Panc1 (cell line): ENCODE measurements around the gene HIF1A. TPM values are rescaled to one million over a fixed set of nuclear protein-coding genes. Genes with fewer than 3 reads are reported as not detected.

Source experiments
- ATAC-seq: fragments of 200-7000 bp; cut with Tn5 transposase; 2 replicates; pipeline ENCODE4 v1.9.1; 2020; ENCODE audit warnings: mild to moderate bottlenecking, moderate library complexity
- BruUV-seq: library from RNA; stranded (reverse); fragments of 400-500 nt; replicated peaks from 2 replicates; lab custom pipeline; 2021; lab: Mats Ljungman, UMichigan
- CTCF ChIA-PET: fragments of 300-600 bp; sonication (Branson Sonifier 250); formaldehyde crosslinking; loops from one replicate; lab custom pipeline; 2022; ENCODE audit warnings: antibody characterized with exemption; lab: Charles Lee
- POLR2A ChIA-PET: fragments of 300-600 bp; sonication (Branson Sonifier 250); formaldehyde crosslinking; loops from one replicate; lab custom pipeline; 2022; ENCODE audit warnings: antibody characterized with exemption; lab: Charles Lee
- DNase-seq: peaks from one replicate; pipeline ENCODE4 v3.0.0-alpha.2; 2010; ENCODE audit warnings: low read depth, low spot score
- H3K27ac ChIP-seq: 2 replicates; pipeline ENCODE4 v1.5.1; 2011; ENCODE audit warnings: mild to moderate bottlenecking, low read length, inconsistent platforms
- H3K27me3 ChIP-seq: fragments of 200-500 bp; sonication (Bioruptor generic); 2 replicates; pipeline ENCODE4 v1.6.0; 2014; ENCODE audit warnings: low read length, inconsistent platforms; ENCODE audit not compliant: control insufficient read depth, insufficient read depth
- H3K36me3 ChIP-seq: fragments of 200-500 bp; sonication (Bioruptor generic); 2 replicates; pipeline ENCODE4 v1.5.1; 2014; ENCODE audit warnings: inconsistent platforms, mild to moderate bottlenecking, low read length, moderate library complexity; ENCODE audit not compliant: control insufficient read depth, insufficient read depth
- H3K4me1 ChIP-seq: 2 replicates; pipeline ENCODE4 v1.5.1; 2011; ENCODE audit warnings: inconsistent platforms, mild to moderate bottlenecking, low read length, moderate library complexity; ENCODE audit not compliant: control insufficient read depth, insufficient read depth
- H3K4me3 ChIP-seq, 2 experiments: 2 replicates each; pipeline ENCODE4 v1.5.1; 2011 to 2012; ENCODE audit warnings: low read depth in 2 of 2, low read length in 2 of 2, mild to moderate bottlenecking in 2 of 2, inconsistent platforms in 1 of 2, moderate library complexity in 1 of 2
- H3K9me3 ChIP-seq: fragments of 200-500 bp; sonication (Bioruptor generic); 2 replicates; pipeline ENCODE4 v1.5.1; 2014; ENCODE audit warnings: low read depth, mild to moderate bottlenecking, inconsistent platforms, low read length, moderate library complexity; ENCODE audit not compliant: control insufficient read depth, insufficient read depth
- POLR2AphosphoS5 ChIP-seq: IDR thresholded peaks from 2 replicates; pipeline ENCODE4 v1.6.1; 2012; ENCODE audit warnings: mild to moderate bottlenecking, low read depth, low read length, moderate library complexity
- REST ChIP-seq, 2 experiments: IDR thresholded peaks; 2 replicates each; pipeline ENCODE4 v1.6.1; 2011 to 2012; ENCODE audit warnings: low read depth in 2 of 2, control low read depth in 1 of 2, low read length in 1 of 2, mild to moderate bottlenecking in 1 of 2, moderate library complexity in 1 of 2; ENCODE audit not compliant: insufficient read depth in 1 of 2
- SIN3A ChIP-seq: IDR thresholded peaks from 2 replicates; pipeline ENCODE4 v1.6.1; 2012; ENCODE audit warnings: low read depth, mild to moderate bottlenecking, low read length, moderate library complexity, borderline replicate concordance; ENCODE audit not compliant: insufficient read depth
- TCF7L2 ChIP-seq: IDR thresholded peaks from 2 replicates; pipeline ENCODE4 v1.6.1; 2011; ENCODE audit warnings: mild to moderate bottlenecking, low read depth, low read length, inconsistent platforms
- in situ Hi-C: cut with HindIII; loops from 2 replicates; pipeline ENCODE4 v1.10.0; 2016; ENCODE audit warnings: low sequenced_read_pairs, low pct_unique_long_range_greater_than_20kb
- intact Hi-C: fragments of 100-400 bp; cut with micrococcal nuclease; formaldehyde crosslinking; loops from one replicate; pipeline ENCODE4 v1.10.0; 2022; ENCODE audit not compliant: unreplicated experiment
- total RNA-seq: library from RNA; stranded (reverse); gene quantifications from one replicate; pipeline ENCODE4 v1.2.1, GENCODE V29; 2021; ENCODE audit not compliant: unreplicated experiment
- TF ChIP-seq, protein P1 (sequence below): fragments of 450-650 bp; IDR thresholded peaks from 2 replicates; pipeline ENCODE4 v1.5.1; 2017; ENCODE audit warnings: mild to moderate bottlenecking

Gene HIF1A
- total RNA-seq, 1 experiment from 2014 or later = 83.4 TPM

GRCh38 chr14:61716956-61717355 is 21.6 kb downstream of the HIF1A start:
- no peak overlapping the region for H3K27ac ChIP-seq
- no peak for DNase-seq
- no TSS peak for BruUV-seq
- no peaks in the 10 kb centered on the region for H3K36me3 ChIP-seq
- no peaks in the 10 kb centered on the region for H3K9me3 ChIP-seq
- H3K4me3 ChIP-seq = no peak overlapping the region
- H3K27me3 ChIP-seq = no peaks in the 10 kb centered on the region
- in situ Hi-C loops (no loop called here), intact Hi-C loops (loop anchor here (10.0 kb wide), 1 partner anchor 242 kb away; no protein-coding TSS in a partner anchor)
- ChIA-PET CTCF (no interaction called here), POLR2A (interaction anchor here (0.8 kb wide), 1 partner anchor 126 kb away, joined by 5 read pairs; no protein-coding TSS in a partner anchor)
- peaks cover 5% of the 10 kb centered on the region; the same call in 1 of the 2 replicates for H3K4me1 ChIP-seq
- no peak for ATAC-seq
- TF ChIP-seq SIN3A (no peak), REST (IDR thresholded peaks at IDR 0.05; ENCODE audit: insufficient read depth in 1 of 2, low read depth in 2 of 2, low read length in 1 of 2) (no peak), TCF7L2 (no peak), POLR2AphosphoS5 (no peak)
- TF ChIP-seq, protein P1, sequence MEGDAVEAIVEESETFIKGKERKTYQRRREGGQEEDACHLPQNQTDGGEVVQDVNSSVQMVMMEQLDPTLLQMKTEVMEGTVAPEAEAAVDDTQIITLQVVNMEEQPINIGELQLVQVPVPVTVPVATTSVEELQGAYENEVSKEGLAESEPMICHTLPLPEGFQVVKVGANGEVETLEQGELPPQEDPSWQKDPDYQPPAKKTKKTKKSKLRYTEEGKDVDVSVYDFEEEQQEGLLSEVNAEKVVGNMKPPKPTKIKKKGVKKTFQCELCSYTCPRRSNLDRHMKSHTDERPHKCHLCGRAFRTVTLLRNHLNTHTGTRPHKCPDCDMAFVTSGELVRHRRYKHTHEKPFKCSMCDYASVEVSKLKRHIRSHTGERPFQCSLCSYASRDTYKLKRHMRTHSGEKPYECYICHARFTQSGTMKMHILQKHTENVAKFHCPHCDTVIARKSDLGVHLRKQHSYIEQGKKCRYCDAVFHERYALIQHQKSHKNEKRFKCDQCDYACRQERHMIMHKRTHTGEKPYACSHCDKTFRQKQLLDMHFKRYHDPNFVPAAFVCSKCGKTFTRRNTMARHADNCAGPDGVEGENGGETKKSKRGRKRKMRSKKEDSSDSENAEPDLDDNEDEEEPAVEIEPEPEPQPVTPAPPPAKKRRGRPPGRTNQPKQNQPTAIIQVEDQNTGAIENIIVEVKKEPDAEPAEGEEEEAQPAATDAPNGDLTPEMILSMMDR = no peak

GRCh38 chr14:61718039-61718438 is 22.7 kb downstream of the HIF1A start:
- no peak for DNase-seq
- in situ Hi-C loops (no loop called here), intact Hi-C loops (loop anchor here (10.0 kb wide), 1 partner anchor 243 kb away; no protein-coding TSS in a partner anchor)
- Histone ChIP-seq H3K9me3 (no peaks in the 10 kb centered on the region), H3K4me3 (no peak overlapping the region), H3K4me1 (peaks cover 5% of the 10 kb centered on the region; the same call in 1 of the 2 replicates), H3K36me3 (peaks cover 3% of the 10 kb centered on the region), H3K27me3 (no peaks in the 10 kb centered on the region), H3K27ac (no peak overlapping the region)
- ChIA-PET CTCF (no interaction called here), POLR2A (interaction anchor here (0.6 to 0.8 kb wide), 2 partner anchors 125 to 222 kb away, joined by 5 read pairs; no protein-coding TSS in a partner anchor)
- TF ChIP-seq TCF7L2 (no peak), REST (IDR thresholded peaks at IDR 0.05; ENCODE audit: insufficient read depth in 1 of 2, low read depth in 2 of 2, low read length in 1 of 2) (no peak), POLR2AphosphoS5 (no peak), SIN3A (no peak)
- TF ChIP-seq, protein P1 = no peak
- no TSS peak for BruUV-seq
- no peak for ATAC-seq
